ENCODE results near the gene IPCEF1.

The IPCEF1 gene

GRCh38 chr6:154127657-154128056, 228.9 kb downstream of the IPCEF1 start:
- no peak for DNase-seq (ENCODE audit: extremely low spot score)

GRCh38 chr6:154125421-154125820, 231.2 kb downstream of the IPCEF1 start:
- POLR2A ChIA-PET = no interaction called here
- CTCF ChIA-PET = no interaction called here
- TF ChIP-seq NFRKB (IDR thresholded peaks at IDR 0.05) = no peak
- no peak for TF ChIP-seq CTBP1 (IDR thresholded peaks at IDR 0.05; ENCODE audit: borderline replicate concordance)
- no peak for TF ChIP-seq HDGF (IDR thresholded peaks at IDR 0.05; ENCODE audit: borderline replicate concordance)
- TF ChIP-seq BHLHE40 (IDR thresholded peaks at IDR 0.05; ENCODE audit: borderline replicate concordance) = no peak
- no peak for TF ChIP-seq TARDBP (IDR thresholded peaks at IDR 0.05)
- TF ChIP-seq LEF1 (IDR thresholded peaks at IDR 0.05; ENCODE audit: borderline replicate concordance) = no peak
- TF ChIP-seq FOXA1 (IDR thresholded peaks at IDR 0.05) = no peak
- TF ChIP-seq SUZ12 (IDR thresholded peaks at IDR 0.05) = no peak
- no peak for TF ChIP-seq ARNT (IDR thresholded peaks at IDR 0.05)
- TF ChIP-seq FOXM1 (IDR thresholded peaks at IDR 0.05; ENCODE audit: borderline replicate concordance) = no peak
- no peak for TF ChIP-seq L3MBTL2 (conservative IDR thresholded peaks at IDR 0.05)
- no peak for TF ChIP-seq SP1 (IDR thresholded peaks at IDR 0.05)
- TF ChIP-seq FOXK2 (IDR thresholded peaks at IDR 0.05) = no peak
- TF ChIP-seq ELF4 (IDR thresholded peaks at IDR 0.05) = no peak
- TF ChIP-seq ZNF384 (IDR thresholded peaks at IDR 0.05) = no peak
- TF ChIP-seq PKNOX1 (IDR thresholded peaks at IDR 0.05) = no peak
- DNase-seq (ENCODE audit: extremely low spot score) = no peak

More at GRCh38 chr6:154127657-154128056, 228.9 kb downstream of the IPCEF1 start:
- ChIA-PET POLR2A (no interaction called here), CTCF (no interaction called here)
- TF ChIP-seq NFRKB (IDR thresholded peaks at IDR 0.05) = no peak

- ChIA-PET POLR2A (no interaction called here), CTCF (interaction anchor here (0.9 kb wide), 1 partner anchor 10 kb away, joined by 3 read pairs; no protein-coding TSS in a partner anchor)
- TF ChIP-seq FOXM1 (IDR thresholded peaks at IDR 0.05; ENCODE audit: borderline replicate concordance) (no peak), HDGF (IDR thresholded peaks at IDR 0.05; ENCODE audit: borderline replicate concordance) (no peak), NFRKB (IDR thresholded peaks at IDR 0.05) (no peak), ARNT (IDR thresholded peaks at IDR 0.05) (no peak), LEF1 (IDR thresholded peaks at IDR 0.05; ENCODE audit: borderline replicate concordance) (no peak), L3MBTL2 (conservative IDR thresholded peaks at IDR 0.05) (no peak), FOXA1 (IDR thresholded peaks at IDR 0.05) (no peak), TARDBP (IDR thresholded peaks at IDR 0.05) (no peak), BHLHE40 (IDR thresholded peaks at IDR 0.05; ENCODE audit: borderline replicate concordance) (no peak), ELF4 (IDR thresholded peaks at IDR 0.05) (no peak)
- no peak for DNase-seq (ENCODE audit: extremely low spot score)
Observed at GRCh38 chr6:154123155-154123956, 233.2 kb downstream of the IPCEF1 start.

GRCh38 chr6:154122195-154122925, 234.2 kb downstream of the IPCEF1 start:
- ChIA-PET CTCF (no interaction called here), POLR2A (no interaction called here)
- DNase-seq (ENCODE audit: extremely low spot score) = no peak
- TF ChIP-seq L3MBTL2 (conservative IDR thresholded peaks at IDR 0.05) (no peak), ZNF384 (IDR thresholded peaks at IDR 0.05) (no peak), SUZ12 (IDR thresholded peaks at IDR 0.05) (no peak), ARNT (IDR thresholded peaks at IDR 0.05) (no peak), ELF4 (IDR thresholded peaks at IDR 0.05) (no peak), BHLHE40 (IDR thresholded peaks at IDR 0.05; ENCODE audit: borderline replicate concordance) (no peak), TARDBP (IDR thresholded peaks at IDR 0.05) (no peak), CTBP1 (IDR thresholded peaks at IDR 0.05; ENCODE audit: borderline replicate concordance) (no peak), FOXA1 (IDR thresholded peaks at IDR 0.05) (no peak), FOXM1 (IDR thresholded peaks at IDR 0.05; ENCODE audit: borderline replicate concordance) (no peak), SP1 (IDR thresholded peaks at IDR 0.05) (no peak), PKNOX1 (IDR thresholded peaks at IDR 0.05) (no peak), LEF1 (IDR thresholded peaks at IDR 0.05; ENCODE audit: borderline replicate concordance) (no peak), HDGF (IDR thresholded peaks at IDR 0.05; ENCODE audit: borderline replicate concordance) (no peak), FOXK2 (IDR thresholded peaks at IDR 0.05) (no peak), NFRKB (IDR thresholded peaks at IDR 0.05) (no peak)

- DNase-seq (ENCODE audit: extremely low spot score) = no peak
- TF ChIP-seq LEF1 (IDR thresholded peaks at IDR 0.05; ENCODE audit: borderline replicate concordance) (no peak), BHLHE40 (IDR thresholded peaks at IDR 0.05; ENCODE audit: borderline replicate concordance) (no peak), CTBP1 (IDR thresholded peaks at IDR 0.05; ENCODE audit: borderline replicate concordance) (no peak), TARDBP (IDR thresholded peaks at IDR 0.05) (no peak), FOXA1 (IDR thresholded peaks at IDR 0.05) (no peak), ZNF384 (IDR thresholded peaks at IDR 0.05) (no peak), SP1 (IDR thresholded peaks at IDR 0.05) (no peak), ELF4 (IDR thresholded peaks at IDR 0.05) (no peak), FOXM1 (IDR thresholded peaks at IDR 0.05; ENCODE audit: borderline replicate concordance) (no peak), HDGF (IDR thresholded peaks at IDR 0.05; ENCODE audit: borderline replicate concordance) (no peak), ARNT (IDR thresholded peaks at IDR 0.05) (no peak), NFRKB (IDR thresholded peaks at IDR 0.05) (no peak), FOXK2 (IDR thresholded peaks at IDR 0.05) (no peak), PKNOX1 (IDR thresholded peaks at IDR 0.05) (no peak), SUZ12 (IDR thresholded peaks at IDR 0.05) (no peak), L3MBTL2 (conservative IDR thresholded peaks at IDR 0.05) (no peak)
- CTCF ChIA-PET = no interaction called here
- POLR2A ChIA-PET = no interaction called here
Observed at GRCh38 chr6:154117485-154117884, 239.1 kb downstream of the IPCEF1 start.
